ENCODE measurements around the gene EFHC1. TPM values are rescaled to one million over a fixed set of nuclear protein-coding genes. Genes with fewer than 3 reads are reported as not detected.

EFHC1 gene
- polyA plus RNA-seq, 1 donor from 2014 or later, result 173 TPM

DNA sequence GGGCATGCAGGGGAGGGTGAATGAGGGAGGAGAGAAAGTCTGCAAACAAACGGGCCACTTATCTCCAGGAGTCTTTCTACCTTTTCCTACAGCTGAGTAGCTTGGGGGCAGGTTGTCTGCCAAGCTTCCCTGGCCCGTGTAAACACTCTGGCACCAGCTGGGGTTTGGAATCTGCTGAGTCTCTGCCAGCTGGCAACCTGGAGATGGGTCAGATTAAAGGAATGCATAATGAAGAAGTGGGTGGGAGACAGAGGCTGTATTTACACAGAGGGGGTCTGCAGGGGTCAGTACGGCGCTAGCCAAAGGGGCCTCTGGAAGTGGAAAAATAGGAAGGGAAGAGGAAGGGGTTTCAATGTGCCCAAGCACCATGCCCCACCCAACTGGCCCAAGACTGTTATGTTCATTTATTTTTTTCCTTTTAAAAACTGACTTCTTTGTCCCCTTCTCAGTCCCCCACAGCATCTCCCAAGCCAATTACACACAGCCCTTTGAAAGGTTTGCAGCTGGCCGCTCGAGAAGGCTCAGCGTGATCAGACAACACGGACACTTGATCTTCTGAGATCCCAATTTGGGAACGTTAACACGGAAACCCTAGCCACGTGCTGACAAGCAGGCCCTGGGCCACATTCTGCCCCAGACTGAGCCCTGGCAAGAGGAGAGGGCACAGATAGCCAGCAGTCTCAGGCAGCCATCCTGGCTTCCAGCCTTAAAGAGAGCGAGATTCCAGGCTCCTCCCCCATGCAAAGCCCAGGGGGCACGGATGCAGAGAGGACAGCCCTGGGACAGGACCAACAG is 131.5 kb downstream of the EFHC1 start:
- Histone ChIP-seq H3K9me2 (ENCODE audit: insufficient read depth, low read length) (no peaks in the 10 kb centered on the region), H3K27ac (ENCODE audit: low read length) (no peak overlapping the region), H3K9me3 (ENCODE audit: low read length) (no peaks in the 10 kb centered on the region), H3K79me2 (replicated peaks; ENCODE audit: insufficient read depth, low read length) (no peaks in the 10 kb centered on the region), H4K20me1 (ENCODE audit: insufficient read depth) (no peaks in the 10 kb centered on the region), H3K4me3 (ENCODE audit: low read length) (no peak overlapping the region), H3K9ac (ENCODE audit: low read length) (no peak overlapping the region), H3K27me3 (ENCODE audit: insufficient read depth, low read depth, low read length) (no peaks in the 10 kb centered on the region), H2AFZ (ENCODE audit: low read depth, low read length) (no peak overlapping the region), H3K4me2 (ENCODE audit: low read length) (no peak overlapping the region), H3K36me3 (ENCODE audit: insufficient read depth, low read length) (no peaks in the 10 kb centered on the region), H3F3A (ENCODE audit: insufficient read depth, low read length, poor library complexity, severe bottlenecking) (no peaks in the 10 kb centered on the region)
- TF ChIP-seq EZH2 (IDR thresholded peaks at IDR 0.05; ENCODE audit: borderline replicate concordance, insufficient read depth, low read length, poor library complexity, severe bottlenecking) (no peak), SMC3 (conservative IDR thresholded peaks at IDR 0.05; ENCODE audit: poor library complexity) (no peak), TAF1 (IDR thresholded peaks at IDR 0.05; ENCODE audit: low read depth) (no peak), REST (IDR thresholded peaks at IDR 0.05; ENCODE audit: borderline replicate concordance) (no peak), CTCF (IDR thresholded peaks at IDR 0.05; ENCODE audit: poor library complexity, severe bottlenecking) (no peak)

- H3F3A ChIP-seq (ENCODE audit: insufficient read depth, low read length, poor library complexity, severe bottlenecking), result no peaks in the 10 kb centered on the region
- H3K79me2 ChIP-seq (replicated peaks; ENCODE audit: insufficient read depth, low read length), result no peaks in the 10 kb centered on the region
- no peaks in the 10 kb centered on the region for H3K36me3 ChIP-seq (ENCODE audit: insufficient read depth, low read length)
- no peak overlapping the region for H3K27ac ChIP-seq (ENCODE audit: low read length)
- H3K27me3 ChIP-seq (ENCODE audit: insufficient read depth, low read depth, low read length), result no peaks in the 10 kb centered on the region
- no peaks in the 10 kb centered on the region for H3K9me3 ChIP-seq (ENCODE audit: low read length)
- no peak overlapping the region for H3K4me2 ChIP-seq (ENCODE audit: low read length)
- no peaks in the 10 kb centered on the region for H4K20me1 ChIP-seq (ENCODE audit: insufficient read depth)
- H3K9me2 ChIP-seq (ENCODE audit: insufficient read depth, low read length), result no peaks in the 10 kb centered on the region
- no peak overlapping the region for H3K4me3 ChIP-seq (ENCODE audit: low read length)
- no peak for TF ChIP-seq SMC3 (conservative IDR thresholded peaks at IDR 0.05; ENCODE audit: poor library complexity)
- TF ChIP-seq MXI1 (conservative IDR thresholded peaks at IDR 0.05; ENCODE audit: poor library complexity, severe bottlenecking), result no peak
- TF ChIP-seq TAF1 (IDR thresholded peaks at IDR 0.05; ENCODE audit: low read depth), result no peak
- TF ChIP-seq POLR2AphosphoS5 (IDR thresholded peaks at IDR 0.05), result no peak
- TF ChIP-seq EZH2 (IDR thresholded peaks at IDR 0.05; ENCODE audit: borderline replicate concordance, insufficient read depth, low read length, poor library complexity, severe bottlenecking), result no peak
- TF ChIP-seq RAD21 (conservative IDR thresholded peaks at IDR 0.05), result no peak
- TF ChIP-seq REST (IDR thresholded peaks at IDR 0.05; ENCODE audit: borderline replicate concordance), result no peak
- TF ChIP-seq EP300 (conservative IDR thresholded peaks at IDR 0.05; ENCODE audit: poor library complexity, severe bottlenecking), result no peak
- no peak for TF ChIP-seq CTCF (IDR thresholded peaks at IDR 0.05; ENCODE audit: poor library complexity, severe bottlenecking)
- no peak overlapping the region for H2AFZ ChIP-seq (ENCODE audit: low read depth, low read length)
- H3K9ac ChIP-seq (ENCODE audit: low read length), result no peak overlapping the region
Measured at GRCh38 chr6:52552278-52552643, 132.1 kb downstream of the EFHC1 start.

Measured in neural cell (in vitro differentiated cells).